KBM-7 (cell line): ENCODE data around the gene FHIT.

Source experiments
- DNase-seq: peaks from one replicate; pipeline ENCODE4 v3.0.0-alpha.2; 2015
- in situ Hi-C: fragments of 300-500 bp; cut with MboI; formaldehyde crosslinking; loops from 2 replicates; pipeline ENCODE4 v1.14.3; 2020; ENCODE audit warnings: low sequenced_read_pairs, low pct_unique_long_range_greater_than_20kb, mixed read lengths

Gene FHIT

DNA sequence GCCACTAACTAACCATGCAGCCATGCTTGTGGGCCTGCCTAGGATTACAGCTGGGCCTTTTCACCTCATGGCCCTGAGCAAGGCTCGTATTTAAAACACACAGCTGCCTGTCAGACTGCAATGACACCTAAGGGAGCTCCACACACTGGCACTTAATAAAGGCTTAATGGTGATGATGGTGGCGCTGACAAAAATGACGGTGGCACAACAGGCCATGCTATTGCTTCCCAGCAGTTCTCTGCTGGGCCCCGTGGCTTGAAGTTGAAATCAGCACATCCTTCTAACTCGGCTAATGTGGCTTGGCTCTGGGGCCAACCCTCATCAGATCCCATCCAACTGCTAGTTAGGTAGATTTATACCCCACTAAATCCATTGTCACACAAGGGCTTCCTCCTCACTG lies 112.9 kb downstream of the FHIT start:
- no peak for DNase-seq
- in situ Hi-C loops: no loop called here

DNA sequence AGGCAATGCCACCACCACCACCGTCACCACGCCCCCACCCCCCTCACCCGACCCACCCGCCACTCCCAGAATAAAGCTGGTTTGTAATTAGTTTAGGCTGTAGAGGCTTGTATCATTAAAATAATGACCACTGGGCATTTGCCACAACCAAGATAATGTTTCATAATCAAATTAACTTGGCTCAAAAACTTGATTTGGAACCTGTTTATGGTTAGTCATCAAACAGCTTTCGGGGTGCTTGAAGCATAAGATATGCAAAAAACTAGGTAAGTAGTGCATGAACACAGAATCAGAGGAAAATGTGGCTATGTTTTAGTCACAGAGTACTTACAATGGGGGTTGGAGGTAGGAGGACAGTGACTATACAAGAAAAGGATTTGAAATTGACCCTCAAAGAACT lies 115.1 kb downstream of the FHIT start:
- in situ Hi-C loops: no loop called here
- DNase-seq: no peak

DNA sequence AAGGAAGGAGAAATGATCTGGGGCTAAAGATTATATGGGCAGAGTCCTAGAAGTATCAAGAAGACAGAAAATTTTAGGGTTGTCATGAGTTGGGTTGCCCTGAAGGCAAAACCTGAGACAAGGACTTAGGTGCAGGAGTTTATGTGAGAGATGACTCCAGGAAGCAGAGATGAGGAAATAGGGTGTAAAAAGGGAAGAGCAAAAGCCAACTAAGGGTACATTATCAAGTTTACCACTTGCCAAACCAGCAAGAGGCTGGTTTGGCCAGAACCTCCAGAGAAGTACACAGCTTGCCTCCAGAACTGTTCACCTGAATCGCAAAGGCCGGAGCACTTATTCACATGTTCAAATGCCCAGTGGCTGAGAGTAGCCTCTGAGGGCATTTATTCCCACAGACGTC lies 116.7 kb downstream of the FHIT start:
- DNase-seq: no peak
- in situ Hi-C loops: no loop called here

DNA sequence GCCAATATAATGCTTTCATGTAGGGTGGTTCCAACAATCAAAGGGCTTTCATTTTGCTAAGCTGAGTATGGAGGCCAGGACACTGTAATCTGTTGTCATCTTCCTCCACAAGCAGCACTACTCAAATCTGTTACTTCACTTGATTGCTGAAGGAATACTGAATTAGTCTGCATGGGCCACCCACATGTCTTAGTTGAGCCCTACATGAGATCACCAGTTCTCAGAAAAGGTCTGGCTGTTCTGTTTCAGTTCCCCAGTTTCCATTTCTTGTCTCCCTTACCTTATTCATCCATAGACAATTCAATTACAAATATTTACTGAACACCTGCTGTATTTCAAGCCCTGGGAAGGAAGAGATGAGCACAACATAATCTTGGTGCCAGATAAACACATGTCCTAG lies 119.2 kb downstream of the FHIT start:
- in situ Hi-C loops: no loop called here
- DNase-seq: no peak

DNA sequence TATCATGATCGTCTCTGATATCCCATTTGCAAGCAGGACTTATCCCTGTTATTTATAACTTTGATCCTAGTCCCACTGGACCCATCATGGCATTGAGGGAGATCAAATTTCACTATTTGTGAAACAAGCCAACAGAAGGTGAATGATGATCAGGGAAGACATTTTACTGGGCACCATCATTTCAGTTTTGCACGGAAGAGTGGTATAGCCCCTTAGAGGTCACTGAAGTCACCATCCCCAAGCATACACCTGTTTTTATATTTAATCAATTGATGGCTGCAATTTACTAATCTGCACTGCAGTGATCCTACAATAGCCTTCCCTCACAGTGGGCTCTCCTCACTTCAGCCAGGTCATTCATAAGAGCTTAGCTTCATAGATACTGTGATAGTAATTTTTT lies 132.4 kb downstream of the FHIT start:
- no peak for DNase-seq
- in situ Hi-C loops: no loop called here

GRCh38 chr3:61117045-61117898 lies 134.0 kb downstream of the FHIT start:
- in situ Hi-C loops: no loop called here
- no peak for DNase-seq

DNA sequence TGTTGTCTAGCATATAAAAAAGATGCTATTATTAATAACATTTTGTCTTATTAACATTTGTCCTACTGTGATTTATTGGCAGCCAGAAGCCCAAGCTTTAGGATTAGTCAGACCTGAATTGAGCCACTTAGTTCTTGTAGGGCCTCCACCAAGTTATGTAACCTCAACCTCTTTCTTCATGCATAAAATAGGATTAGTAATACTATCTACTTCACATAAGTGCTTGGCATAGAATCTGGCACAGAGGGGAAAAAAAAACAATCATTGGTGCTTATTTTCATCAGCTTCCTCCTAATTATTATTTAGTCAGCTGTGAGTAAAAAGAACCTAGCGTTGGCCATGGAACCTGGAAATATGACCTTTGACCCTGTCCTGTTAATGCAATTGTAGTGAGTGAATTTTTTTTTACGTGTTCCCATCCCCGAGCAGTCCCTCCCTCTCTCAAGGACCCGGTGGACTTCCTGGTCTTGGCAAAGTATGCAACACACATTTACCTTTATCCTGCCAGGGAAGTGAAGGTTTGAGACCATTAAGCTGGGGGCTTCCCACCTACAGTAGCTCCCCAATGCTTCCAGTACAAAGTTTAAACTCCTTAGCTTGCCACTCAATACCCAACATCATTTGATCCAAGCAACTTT lies 136.8 kb downstream of the FHIT start:
- no peak for DNase-seq
- in situ Hi-C loops: no loop called here

- no peak for DNase-seq
- in situ Hi-C loops: no loop called here
Observed at GRCh38 chr3:61111825-61112224, 139.4 kb downstream of the FHIT start.

DNA sequence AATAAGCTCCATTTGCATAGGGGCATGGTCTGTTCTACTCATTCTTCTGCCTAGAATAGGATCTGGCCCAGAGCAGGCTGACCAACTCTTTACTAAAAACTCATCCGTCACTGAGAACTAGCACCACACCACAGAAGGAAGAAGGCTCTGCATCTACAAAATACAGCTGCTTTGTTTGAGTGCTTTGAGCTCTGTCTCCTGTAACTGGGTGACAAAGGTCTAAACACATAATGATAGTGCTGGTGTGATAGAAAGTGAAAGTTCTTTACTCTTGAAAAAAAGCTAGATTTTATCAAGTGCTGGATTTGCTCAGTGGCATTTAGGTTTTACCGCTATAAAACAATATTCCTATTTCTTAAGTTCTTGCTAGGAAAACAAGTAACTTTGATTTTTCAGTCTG lies 140.7 kb downstream of the FHIT start:
- DNase-seq: no peak
- in situ Hi-C loops: no loop called here

DNA sequence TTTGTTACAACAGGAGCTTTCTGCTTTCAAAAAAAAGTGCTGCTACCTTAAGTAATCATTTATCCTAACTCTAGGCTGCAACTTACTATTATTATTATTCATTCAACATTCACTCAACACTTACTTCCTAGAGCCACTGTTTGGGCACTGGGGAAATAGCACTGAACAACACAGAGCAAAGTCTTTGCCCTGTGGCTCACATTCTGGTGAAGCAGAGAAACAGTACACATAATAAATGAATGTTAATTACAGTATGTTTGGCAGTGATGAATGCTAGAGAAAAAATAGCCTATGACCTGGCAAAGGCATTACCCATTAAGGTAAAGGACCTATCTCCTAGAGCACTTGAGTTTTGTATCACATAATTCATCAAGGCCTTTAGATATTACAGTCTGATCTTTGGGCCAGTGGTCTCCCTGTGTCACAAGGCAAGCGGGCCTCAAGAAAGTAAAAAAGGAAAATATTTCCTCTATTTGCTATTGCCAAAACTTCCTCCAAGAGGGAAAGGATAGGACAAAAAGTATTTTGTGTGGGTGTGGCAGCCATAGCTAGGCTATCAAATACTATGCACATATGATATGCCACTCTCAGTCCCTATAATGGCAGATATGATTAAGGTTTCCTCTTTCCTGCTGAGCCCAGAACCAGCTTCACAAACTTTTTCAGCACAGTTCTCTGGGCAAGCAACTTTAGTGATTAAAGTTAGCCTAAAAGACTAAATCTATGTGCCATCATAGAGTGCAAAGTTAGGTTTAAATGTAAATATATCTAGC lies 142.8 kb downstream of the FHIT start:
- in situ Hi-C loops: no loop called here
- DNase-seq: no peak

- in situ Hi-C loops: no loop called here
- DNase-seq: no peak
Observed at GRCh38 chr3:61094608-61095007, 156.6 kb downstream of the FHIT start.

DNA sequence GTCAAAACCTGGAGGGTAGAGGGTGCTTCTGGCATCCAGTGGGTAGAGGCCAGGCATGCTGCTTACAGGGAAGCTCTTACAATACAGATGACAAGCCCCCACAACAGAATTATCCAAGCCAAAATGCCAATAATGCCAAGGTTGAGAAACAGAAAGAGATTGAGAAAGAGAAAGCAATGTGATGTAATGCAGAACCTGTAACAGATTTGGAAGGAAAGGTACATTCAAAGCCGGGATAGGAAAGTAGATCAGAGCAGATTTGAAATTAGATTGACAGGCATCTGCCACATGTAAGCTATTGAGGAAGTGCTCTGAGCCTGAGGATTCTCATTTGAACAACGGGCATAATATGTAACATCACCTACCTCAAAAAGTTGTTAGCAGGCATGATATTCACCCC lies 157.9 kb downstream of the FHIT start:
- no peak for DNase-seq
- in situ Hi-C loops: no loop called here

DNA sequence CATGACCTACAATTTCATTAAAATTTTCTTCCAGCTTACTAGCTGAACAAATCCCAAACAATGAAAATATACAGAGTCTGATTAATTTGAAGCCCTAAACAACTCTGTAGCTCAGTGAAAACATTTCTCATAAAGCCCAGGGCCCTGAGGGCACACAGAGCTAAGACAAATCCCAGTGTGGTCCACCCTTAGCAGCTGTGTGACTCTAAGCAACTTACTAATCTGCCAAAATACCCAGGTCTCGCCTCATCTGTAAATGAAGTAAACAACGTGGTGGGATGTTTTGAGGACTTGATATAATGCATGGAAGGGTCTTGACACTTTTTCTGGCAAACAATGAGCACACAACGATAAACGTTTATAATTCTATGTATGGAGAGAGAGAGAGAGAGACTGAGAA lies 158.4 kb downstream of the FHIT start:
- in situ Hi-C loops: no loop called here

GRCh38 chr3:61090389-61091169 lies 160.7 kb downstream of the FHIT start:
- DNase-seq: no peak

More for the DNA sequence above, 158.4 kb downstream of the FHIT start:
- no peak for DNase-seq

DNA sequence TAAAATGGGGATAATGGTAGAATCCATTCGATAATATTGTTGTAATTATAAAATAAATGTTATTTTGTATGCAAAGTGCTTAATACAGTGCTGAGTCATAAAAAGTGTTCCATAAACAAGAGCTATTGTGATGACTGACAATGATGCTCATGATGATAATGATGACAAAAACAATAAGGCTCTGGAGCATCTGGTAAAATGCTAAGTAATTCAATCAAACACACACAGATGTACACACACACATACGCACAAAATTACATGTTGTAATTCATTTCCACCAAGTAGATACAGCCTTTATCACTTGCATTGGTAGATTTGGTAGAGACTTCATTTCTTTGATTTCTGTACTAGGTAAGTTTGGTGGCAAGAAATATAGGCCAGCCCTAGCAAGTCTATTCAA lies 163.8 kb downstream of the FHIT start:
- in situ Hi-C loops: no loop called here
- no peak for DNase-seq

More at GRCh38 chr3:61090389-61091169, 160.7 kb downstream of the FHIT start:
- in situ Hi-C loops: no loop called here

DNA sequence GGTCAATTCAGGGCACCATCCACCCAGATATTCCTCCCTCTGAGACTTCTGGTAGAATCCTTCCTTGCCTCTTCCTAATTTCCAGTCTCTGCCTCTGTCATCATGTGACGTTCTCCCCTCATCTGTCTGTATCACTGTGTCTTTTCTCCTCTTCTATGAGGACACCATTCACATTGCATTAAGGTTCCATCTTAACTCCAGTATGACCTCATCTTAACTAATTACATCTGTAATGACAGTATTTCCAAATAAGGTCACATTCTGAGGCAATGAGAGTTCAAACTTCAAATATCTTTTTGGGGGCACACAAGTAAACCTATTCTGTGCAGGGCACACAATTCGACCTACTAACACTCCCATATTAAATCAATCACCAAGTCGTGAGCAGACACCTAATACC lies 169.7 kb downstream of the FHIT start:
- DNase-seq: no peak
- in situ Hi-C loops: no loop called here

- in situ Hi-C loops: no loop called here
- DNase-seq: no peak
Observed at GRCh38 chr3:61080737-61081445, 170.4 kb downstream of the FHIT start.

DNA sequence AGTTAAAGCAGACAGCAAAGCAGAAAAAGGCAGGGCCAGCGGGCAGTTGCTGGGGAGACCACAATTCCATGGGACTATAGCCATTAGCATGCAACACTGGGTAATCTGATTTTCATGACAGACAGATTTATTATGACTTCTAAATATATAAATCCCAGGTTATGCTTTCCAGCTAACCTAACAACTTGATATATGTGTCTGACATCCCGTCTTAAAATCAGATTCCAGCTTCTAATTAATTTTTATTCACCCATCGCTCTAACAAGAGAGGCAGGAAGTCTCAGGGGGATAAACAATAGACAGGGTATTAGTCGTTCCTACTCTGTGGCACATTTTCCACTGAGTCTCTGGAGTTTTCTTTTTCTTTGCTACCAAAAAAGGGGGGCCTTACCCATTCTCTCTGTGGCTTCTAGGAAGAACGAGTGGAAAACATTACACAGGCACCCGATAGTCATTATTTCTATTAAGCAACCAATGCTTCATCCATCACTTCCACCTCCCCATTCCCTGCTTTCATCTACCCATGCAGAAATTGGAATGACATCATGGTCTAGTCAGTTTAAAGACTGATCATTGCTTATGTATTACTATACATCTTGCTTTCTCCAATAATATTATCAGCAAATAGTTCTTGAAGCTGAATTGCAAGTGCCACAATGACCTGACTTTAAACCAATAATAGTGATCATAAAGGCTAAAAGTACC lies 173.1 kb downstream of the FHIT start:
- in situ Hi-C loops: no loop called here
- DNase-seq: no peak
